ENCODE data around the gene MVB12B.

MVB12B gene

DNA sequence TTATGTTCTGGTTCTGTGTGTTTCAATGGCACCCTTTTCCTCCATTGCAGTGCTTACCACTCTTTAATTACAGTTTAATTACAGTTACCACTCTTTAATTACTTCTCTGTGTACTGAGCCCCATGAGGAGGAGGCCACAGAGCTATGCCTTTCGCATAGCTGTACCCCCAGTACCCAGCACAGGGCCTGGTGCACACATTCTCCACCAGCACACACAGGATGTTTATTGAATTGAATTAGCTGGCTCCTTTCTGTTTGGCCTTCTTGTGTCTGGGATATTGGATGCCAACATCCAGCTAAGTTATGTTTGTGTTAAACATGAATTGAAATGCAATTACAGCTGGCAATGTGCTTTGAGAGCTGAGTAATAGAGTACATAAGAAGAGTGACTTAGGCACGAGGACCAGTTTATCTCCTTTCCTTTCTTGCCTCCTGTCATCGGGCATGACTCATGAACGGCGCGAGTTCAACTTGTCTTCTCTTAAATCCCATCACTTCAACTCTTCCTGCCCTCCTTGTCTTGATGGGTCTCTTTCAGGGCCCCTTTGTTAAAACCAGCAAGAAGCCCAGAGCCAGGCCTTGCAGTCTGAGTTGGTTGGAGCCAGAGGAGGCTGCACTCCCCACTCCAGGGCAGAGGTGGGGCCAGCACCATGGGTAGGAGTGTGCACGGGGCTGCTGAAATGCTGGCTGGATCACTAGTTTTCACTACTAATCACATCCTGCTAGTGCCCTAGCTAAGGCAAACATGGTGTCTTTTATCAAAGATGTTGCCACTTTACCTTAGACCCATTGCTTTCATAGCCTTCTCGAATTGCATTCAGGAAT lies 37.4 kb downstream of the MVB12B start:
- no peak for DNase-seq (ENCODE audit: low read depth)

DNA sequence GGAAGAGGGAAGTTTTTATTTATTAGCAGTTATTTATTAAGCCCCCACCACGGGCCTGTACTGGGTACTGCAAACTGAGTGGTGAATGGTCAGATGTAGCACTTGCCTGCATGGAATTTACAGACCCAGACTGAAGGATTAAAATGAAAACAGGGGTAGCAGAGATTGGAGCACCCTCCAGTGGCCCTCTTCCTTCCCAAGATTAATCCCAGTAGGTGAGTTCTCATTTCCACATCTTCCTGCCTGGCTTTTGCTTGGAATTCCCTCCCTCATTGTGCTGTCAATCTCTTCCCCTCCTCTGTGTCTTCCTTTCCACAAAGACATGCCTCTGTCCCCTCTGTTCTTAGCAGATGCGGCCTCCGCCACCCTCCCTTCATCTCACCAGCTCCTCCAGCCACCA lies 39.2 kb downstream of the MVB12B start:
- DNase-seq (ENCODE audit: low read depth), result no peak

DNA sequence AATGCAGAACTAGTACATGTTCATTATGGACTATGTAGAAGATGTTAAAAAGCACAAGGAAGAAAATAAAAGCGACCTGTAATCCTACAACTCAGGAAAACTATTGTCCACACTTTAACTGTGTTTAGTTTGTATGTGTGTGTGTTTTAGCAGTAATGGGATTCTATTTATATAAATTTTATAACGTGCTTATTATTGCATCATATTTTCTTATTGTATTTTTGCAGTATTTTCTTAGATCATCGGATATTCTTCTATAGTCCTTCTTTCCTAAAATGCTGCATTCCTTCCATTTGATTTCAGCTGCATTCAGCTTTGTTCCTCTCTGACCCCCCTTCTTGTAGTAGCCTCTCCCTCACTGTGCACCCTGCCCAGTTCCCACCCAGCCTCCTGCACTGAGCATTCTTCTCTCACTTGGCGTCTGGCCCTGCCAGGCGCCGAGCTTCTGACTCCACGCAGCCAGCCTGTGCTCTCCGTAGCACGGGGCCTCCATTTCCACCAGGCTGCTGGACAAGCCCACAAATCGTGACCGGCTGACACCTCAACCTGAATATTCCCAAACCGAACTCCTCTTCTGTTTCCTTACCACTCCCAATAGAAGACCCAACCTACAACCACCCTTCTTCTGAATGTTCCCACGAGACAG lies 39.9 kb downstream of the MVB12B start:
- DNase-seq (ENCODE audit: low read depth), result no peak

DNA sequence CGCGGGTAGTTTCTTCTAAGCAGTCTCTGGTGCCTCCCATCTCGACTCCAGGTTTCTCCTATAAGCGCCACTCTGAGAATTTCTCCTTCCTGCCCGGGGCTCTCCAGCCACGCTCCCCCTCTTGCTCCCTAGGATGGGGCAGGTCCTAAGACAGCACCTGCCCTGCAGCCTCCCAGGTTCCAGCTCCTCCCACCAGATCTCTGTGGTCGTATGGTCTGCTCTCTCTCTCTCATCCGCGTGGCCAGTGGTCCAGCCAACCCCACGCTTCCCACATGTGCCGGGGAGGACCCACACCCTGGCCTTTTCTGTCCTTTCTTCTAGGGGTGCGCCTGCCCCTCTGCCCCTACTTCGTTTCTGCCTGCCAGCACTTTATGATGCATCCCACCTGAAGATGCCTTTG lies 40.5 kb downstream of the MVB12B start:
- DNase-seq (ENCODE audit: low read depth), result no peak

DNA sequence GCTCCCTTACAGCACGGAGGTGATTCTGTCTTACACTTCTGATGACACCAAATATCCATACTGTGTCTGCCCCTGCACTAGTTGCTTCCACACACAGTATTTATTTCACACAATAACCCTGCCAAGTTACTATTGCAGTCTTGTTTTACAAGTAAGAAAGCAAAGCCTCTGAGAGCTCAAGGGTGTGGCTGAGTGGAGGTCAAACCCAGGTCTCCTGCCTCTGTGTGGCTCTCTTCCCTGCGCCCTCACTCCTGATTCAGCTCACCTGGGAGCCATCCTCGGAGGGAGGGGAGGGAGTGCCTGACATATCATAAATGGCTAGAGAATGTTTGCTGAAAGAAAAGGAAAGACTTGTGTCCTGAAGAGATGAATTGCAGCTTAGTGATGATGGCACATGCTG lies 41.0 kb downstream of the MVB12B start:
- DNase-seq (ENCODE audit: low read depth), result no peak

DNA sequence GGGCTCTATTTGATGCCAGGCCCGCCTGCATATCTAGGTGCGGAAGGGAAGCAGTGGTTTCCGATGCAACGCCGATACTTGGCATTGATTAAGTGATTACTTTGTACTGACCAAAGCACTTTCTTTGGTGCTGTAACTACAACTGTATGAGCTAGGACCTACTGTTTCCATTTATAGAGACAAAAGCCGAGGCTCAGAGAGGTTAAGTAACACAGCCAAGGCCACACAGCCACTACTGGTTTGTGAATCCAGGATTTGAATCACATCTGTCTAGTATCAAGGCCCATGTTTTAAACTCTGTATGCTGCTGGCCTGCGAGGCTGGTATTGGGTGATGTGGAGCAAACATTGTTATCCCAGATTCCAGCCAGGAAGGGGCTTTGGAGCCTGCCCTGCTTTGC lies 41.4 kb downstream of the MVB12B start:
- DNase-seq (ENCODE audit: low read depth), result no peak

DNA sequence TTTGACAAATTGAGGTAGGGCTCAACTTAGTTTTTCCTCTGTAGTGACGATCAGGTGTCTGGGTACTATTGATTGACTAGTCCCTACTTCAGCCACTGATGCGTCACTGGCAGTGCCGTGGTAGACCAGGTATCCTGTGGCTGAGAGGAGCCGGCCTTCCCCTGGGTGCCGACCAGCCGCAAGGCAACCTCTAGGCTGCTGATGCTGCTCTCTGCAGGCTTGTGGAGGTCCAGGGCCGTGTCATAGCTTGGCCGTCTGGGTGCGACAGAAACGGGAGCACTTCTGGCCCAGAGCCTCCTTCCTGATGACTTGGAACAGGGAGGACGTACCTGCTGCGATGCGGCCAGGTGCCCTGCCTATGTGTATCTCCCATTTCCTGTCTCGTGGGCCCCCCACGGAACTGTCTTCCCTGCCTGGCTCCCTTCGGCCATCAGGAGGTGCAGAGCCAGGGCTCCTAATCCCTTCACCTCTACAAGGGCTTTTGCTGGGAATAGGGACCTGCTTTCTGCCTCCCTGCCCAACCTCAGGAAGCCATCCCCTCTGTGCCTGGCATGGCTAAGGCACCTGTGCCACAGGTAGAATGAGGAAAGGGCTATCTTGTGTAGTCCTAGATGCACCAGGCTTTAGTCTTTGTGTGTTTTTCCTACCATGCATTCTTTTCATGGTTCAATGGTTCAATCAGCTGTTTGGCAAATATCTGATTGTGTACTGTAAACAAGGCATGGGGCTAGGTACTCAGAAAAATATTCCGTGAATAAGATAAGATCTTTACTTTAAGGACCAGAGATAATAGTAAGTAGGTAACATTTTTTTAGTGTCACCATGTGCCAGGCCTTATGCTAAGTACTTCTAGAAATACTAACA lies 44.6 kb downstream of the MVB12B start:
- no peak for DNase-seq (ENCODE audit: low read depth)

DNA sequence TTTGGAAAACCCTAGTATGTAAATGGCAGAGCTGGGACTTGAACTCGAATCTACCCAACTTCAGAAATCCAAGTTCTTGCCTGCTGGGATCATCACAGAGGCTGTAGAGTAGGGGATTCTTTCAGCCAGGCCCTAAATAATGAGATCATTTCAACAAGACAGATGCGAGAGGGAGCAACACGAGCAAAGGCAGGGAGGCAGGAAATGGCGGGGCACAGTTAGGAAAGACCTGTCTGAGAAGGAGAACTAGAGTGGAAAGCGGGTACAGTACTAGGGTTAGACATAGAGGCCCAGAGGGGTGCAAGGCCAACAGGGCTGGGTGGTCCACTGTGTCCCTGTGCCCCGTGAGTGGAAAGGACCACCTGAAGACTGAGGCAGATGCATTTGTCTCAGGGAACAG lies 46.1 kb downstream of the MVB12B start:
- DNase-seq (ENCODE audit: low read depth), result no peak

DNA sequence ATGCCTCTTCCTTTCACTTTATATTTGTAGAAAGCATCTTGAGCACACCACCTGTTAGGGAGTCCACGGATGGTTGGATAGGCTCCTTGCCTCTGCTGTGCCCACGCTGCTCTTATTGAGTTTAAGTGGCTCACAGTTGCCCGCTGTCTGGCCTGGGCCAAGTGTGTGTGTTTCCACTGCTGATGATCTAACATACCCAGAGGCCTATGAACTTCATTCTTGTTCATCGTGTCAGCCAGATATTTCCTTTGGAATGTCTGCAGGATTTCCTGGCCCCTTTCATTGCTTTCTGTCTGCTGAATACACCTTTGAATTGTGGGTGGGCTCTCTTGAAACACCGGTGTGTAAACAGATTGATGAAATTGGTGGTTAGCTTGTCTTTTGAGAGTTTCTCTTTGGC lies 46.6 kb downstream of the MVB12B start:
- DNase-seq (ENCODE audit: low read depth), result no peak

DNA sequence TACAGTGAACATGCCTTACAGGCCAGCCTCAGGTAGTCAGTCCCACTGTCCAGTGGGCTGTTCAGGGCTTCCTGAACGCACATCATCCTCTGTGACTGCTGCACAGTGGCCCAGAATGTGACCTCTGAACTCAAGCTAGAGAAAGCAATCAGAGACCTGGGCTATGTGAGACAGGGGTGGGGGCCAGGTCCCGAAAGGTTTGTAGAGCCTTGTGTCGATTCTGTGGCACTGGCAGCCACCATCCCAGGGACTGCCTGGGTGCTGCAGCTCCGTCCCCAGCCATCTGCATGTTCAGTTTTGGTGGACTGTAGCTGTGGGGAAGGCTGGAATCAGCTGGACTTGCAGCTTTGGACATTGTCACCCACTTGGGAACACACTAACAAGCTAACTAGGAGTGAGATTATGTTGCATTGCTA lies 47.7 kb downstream of the MVB12B start:
- no peak for DNase-seq (ENCODE audit: low read depth)

DNA sequence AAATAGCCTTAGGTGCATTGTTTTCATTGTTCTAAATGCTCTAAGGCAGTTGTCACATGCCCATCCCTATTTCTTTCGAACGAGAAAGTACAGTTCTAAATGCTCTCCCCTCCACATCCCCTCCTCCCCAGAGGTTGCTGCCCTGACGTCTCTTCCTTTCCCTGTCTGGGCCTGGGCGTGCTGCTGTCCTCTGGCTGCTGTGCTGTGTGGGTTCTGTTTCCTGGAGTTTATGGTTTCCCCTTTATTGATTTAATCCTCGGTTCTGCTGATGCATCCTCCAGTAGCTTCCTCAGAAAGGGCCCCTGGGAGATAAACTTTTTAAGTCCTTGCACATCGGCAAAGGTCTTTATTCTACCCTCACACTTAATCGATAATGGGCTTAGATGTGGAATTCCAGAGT lies 48.8 kb downstream of the MVB12B start:
- no peak for DNase-seq (ENCODE audit: low read depth)

DNA sequence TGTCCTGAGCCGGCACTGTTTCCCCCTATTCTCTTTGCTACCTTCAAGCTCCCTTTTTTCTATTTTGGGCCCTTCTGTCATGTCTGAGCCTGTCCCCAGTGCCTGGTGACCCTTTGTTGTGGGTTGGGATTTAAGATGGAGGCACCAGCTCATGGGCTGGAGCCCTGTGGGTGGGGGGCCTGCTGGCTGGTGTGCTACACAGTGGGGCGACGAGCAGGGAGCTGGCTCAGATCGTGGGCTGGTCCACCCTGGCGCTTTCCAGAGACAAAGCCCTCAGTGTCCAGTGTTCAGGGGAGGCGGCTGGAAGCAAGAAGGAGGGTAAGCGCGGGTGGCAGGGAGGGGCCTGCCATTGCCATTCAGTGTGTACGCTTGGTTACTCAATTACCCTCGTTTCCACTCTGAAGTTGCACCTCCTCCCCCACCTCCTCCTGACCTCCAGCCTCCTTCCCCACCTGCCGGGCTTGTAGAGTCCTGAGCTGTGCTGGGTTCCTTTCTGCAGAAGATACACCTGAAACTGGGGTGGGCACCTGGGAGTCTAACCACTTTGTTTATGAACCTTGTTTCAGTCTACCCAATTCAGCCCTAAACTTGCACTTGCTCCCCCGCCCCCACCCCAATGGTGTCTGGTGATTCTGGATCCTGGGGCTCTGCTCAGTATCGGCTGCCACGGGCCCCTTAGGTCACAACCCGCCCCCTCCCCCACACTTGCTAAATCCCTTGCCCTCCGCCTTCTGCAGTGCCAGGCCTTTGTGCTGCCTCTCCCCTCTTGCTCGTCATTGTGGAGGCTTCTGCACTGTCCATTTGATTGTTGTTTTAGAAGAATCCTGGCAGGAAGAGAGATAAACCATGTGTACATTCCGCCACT lies 49.9 kb downstream of the MVB12B start:
- no peak for DNase-seq (ENCODE audit: low read depth)

DNA sequence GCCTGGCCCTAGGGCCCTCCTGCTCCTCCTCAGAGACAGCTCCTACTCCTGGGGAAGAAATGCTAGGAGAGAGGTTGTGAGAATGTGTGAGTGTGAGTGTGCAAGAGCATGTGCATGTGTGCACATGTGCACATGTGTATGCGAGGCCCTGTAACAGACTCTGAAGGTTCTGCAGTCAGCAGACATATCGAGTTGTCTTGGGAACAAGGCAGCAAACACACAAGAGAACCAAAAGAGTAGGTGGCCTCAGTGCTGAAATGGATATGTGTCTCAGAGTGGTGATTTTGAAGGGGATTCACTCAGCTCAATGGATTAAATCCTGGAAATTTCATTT lies 50.5 kb downstream of the MVB12B start:
- DNase-seq (ENCODE audit: low read depth), result no peak

DNA sequence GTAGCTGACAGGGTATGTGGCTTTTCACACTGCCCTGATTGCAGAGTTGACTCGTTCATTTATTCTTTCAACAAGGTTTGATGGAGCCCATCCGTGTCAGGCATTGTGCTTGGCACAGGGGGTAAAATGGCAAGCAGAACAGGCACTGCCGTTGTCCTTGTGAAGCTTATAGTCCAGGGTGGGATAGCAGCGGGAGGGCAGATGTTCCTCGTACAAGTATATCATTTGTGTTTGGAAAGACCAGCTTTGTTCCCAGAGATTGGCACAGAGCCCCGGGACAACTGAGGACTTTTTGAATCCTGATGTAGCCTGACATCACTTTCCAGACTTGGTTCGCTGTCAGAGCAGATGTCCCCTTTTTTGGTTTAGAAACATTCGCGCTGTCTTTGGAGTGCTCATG lies 50.9 kb downstream of the MVB12B start:
- no peak for DNase-seq (ENCODE audit: low read depth)

DNA sequence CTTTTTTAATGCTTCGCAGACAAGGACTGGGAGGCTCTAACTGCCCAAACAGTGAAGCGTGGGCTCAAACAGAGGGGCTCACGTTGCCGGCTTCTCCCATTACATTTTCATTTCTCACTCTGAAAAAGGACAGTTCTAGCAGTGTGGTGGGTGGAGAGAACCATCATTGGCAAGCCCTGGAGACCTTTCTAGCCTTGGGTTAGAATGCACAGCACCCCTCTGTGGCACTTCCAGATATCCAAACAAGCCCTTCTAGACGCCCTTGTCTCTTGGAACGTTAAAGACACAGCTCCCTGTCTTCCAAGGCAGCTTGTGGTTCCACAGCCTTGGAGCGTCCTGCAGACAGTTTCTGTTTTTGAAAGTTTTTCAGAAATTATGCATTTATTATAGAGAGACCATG lies 52.1 kb downstream of the MVB12B start:
- DNase-seq (ENCODE audit: low read depth), result no peak

DNA sequence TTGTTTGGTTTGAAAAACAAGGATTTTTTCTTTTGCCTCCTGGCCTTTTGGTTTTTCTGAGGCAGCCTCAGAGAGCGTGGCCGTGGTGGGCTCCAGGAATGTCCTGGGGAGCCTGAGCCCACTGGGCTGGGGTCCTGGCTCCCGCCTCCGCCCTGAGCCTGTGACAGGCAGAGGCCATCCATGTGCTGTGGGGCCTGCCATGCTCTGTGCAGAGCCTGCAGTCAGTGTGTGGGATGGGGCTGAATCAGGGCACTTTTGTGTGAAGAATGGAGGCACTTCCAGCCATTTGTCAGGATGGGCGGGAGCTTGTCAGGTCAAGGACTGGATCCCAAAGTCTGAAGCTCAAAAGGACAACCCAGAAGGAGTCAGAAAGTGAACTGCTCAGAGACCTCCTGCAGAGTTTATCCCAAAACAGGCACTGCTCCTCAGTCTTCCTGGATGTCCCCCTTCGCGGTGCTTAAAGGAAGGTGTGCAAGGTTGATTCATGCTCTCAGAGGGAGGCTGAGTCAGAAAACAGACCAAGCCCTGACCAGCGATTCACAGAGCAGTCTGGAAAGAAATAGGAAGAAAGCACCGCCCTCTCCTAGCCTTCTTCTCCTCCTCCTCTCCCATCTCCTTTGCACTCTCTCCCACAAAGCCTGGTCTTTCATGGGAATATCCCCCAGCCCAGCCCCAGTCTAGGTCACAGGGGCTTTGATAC lies 53.2 kb downstream of the MVB12B start:
- no peak for DNase-seq (ENCODE audit: low read depth)

DNA sequence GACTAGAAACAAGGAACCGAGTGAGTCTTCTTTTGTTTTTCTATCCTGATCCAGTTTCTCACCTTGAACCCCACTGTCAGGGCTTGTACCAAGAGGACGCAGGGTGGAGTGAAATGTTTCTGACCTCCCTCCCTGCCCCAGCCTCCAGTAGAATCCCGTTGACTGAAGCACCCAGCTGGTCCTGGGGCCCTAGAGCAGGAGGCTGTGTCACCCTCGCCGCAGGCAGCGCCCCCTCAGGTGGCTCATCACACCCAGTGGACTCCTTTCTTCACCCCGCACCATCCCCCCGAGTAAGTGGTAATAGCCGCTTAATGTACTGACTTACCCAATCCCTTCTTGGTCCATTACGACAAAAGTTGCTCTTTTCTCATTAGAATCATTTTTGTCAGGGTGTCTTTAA lies 53.8 kb downstream of the MVB12B start:
- DNase-seq (ENCODE audit: low read depth), result no peak

DNA sequence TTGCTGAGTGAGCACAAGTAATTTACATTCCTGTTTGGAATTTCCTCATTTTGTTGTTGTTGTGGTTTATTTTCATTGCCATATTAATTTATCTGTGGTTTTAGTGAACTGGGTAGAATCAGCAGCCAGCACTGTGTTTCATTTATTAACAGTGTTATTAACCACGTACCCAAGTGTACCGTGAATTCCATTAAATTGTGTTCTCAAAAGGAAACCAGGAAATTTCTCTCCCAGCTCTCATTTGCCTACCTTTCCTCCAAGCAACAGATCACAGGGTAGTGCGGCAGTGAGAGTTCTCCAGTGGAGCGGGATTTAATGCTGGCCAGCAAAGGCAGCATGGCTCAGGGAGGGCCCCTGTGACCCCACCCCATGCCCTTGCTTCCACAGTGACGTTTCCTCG lies 54.6 kb downstream of the MVB12B start:
- DNase-seq (ENCODE audit: low read depth), result no peak

DNA sequence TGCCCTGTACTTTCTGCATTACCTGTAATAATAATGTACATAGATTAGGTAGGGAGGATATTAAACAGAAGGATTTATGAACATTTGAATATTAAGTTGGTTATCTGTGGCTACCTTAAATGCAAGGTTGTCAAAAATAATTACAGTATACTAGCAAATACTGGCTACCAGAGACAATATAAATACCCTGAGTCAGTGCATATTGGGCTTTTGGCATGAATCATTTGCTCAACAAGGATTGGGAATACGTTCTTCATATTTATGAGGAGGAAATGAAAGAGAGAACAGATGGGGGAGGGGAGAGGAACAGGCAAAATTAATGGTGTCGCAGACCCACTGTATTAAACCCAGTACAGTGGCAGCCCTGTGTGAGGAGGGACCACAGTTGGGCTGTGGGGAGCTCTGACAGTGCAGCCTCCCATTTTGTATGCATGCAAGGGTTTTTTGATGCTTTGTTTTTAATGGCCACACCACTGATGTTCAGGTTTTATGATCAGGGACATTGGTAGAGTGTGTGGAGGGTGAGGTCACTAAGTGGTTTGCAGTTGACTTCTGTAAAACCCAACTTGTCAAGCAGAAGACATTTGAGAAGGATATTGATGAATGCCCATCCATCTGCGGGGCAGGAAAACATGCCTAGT lies 56.9 kb downstream of the MVB12B start:
- DNase-seq (ENCODE audit: low read depth), result no peak

DNA sequence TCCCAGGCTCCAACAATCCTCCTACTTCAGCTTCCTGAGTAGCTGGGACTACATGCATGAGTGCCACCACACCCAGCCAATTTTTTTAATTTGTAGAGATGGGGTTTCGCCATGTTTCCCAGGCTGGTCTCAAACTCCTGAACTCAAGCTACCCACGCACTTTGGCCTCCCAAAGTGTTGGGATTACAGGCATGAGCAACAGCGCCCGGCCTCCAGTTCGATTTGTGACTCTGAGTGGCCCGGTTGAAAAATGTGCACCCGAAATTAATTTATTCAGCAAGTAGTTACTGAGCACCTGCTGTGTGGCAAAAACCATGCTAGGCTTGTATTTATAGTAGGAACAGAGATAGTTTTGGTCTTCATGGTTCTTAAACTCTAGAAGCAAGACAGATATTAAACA lies 58.3 kb downstream of the MVB12B start:
- no peak for DNase-seq (ENCODE audit: low read depth)

DNA sequence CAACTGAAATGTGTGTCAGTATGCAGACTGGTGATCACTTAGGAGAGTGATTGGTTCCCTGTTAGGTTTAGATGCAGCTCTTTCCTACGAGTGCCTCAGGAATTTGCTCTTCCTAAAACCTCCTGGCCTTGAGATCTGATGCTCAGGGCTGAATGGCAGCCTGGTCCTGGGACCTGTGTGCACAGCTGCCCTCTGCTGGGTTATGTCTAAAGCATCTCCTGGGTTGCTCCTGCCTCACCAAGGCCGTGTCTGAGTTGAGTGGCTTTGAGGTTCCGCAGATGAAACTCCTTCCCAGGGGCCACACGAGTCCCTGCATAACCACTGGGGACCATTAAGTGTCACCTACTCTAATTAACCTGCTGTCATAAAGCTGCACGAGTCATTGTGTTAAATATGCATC lies 59.5 kb downstream of the MVB12B start:
- no peak for DNase-seq (ENCODE audit: low read depth)
